Measurements from ENCODE around the gene NFAM1. TPM values are rescaled to one million over a fixed set of nuclear protein-coding genes. Genes with fewer than 3 reads are reported as not detected.

Gene NFAM1
- total RNA-seq, 2 donors from 2014 or later, result 0.66 to 1.0 TPM

DNA sequence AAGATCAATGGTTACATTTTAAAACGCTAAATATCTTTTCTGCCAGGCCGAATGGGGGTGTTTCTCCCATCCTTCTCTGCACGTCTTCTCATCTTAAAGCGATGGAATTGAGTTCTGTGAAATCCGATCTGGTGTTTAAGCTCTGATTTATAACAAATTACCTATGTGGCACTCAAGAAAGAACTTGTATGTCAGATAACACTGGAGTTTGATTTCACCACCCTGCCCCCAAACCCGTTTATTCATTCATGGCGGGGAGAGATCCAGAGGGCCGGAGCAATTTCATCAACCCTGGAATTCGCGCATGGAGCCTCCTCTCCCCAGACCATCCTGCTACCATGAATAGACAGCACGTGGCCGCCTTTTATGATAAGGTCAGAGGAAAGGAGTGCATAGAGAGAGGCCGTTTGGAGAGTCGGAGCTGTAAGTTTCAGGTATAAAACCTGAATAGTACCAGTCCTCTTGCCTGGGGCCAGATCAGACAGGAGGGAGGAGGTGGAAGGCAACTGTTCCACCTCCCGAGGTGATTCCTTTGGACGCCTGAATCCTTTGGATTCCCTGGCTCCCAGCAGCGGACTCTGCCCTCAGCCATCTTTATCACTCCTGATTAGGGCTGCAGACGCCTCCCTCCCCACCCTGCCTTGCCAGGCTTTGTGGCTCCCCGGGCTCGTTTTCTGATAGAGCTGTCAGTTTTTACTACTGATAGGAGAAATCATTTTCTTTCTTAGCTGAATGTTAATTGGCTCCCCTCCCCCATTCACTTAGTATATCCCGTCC is 27.3 kb upstream of the NFAM1 start:
- 16 to 18% methylated on average over 16 to 21 of the region's 21 CpGs for WGBS, 2 donors
- intact Hi-C loops (cut with DNase I), result no loop called here
- Histone ChIP-seq H3K4me3 (no peak overlapping the region), H3K27me3 (peaks cover 0 to 8% of the 10 kb centered on the region in 2 donors), H3K9me3 (no peaks in the 10 kb centered on the region), H3K36me3 (replicated peaks in 1 of 2; ENCODE audit: insufficient read depth in 1 of 2, low read depth in 2 of 2) (no peaks in the 10 kb centered on the region), H3K4me1 (peaks cover 7% of the 10 kb centered on the region), H3K27ac (no peak overlapping the region)
- ATAC-seq, result no peak
- peak in 1 of 4 donors; percentile 19 for DNase-seq
- no peak for TF ChIP-seq POLR2A (IDR thresholded peaks at IDR 0.05)
- TF ChIP-seq, protein P1, sequence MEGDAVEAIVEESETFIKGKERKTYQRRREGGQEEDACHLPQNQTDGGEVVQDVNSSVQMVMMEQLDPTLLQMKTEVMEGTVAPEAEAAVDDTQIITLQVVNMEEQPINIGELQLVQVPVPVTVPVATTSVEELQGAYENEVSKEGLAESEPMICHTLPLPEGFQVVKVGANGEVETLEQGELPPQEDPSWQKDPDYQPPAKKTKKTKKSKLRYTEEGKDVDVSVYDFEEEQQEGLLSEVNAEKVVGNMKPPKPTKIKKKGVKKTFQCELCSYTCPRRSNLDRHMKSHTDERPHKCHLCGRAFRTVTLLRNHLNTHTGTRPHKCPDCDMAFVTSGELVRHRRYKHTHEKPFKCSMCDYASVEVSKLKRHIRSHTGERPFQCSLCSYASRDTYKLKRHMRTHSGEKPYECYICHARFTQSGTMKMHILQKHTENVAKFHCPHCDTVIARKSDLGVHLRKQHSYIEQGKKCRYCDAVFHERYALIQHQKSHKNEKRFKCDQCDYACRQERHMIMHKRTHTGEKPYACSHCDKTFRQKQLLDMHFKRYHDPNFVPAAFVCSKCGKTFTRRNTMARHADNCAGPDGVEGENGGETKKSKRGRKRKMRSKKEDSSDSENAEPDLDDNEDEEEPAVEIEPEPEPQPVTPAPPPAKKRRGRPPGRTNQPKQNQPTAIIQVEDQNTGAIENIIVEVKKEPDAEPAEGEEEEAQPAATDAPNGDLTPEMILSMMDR (IDR thresholded peaks at IDR 0.05), result no peak

DNA sequence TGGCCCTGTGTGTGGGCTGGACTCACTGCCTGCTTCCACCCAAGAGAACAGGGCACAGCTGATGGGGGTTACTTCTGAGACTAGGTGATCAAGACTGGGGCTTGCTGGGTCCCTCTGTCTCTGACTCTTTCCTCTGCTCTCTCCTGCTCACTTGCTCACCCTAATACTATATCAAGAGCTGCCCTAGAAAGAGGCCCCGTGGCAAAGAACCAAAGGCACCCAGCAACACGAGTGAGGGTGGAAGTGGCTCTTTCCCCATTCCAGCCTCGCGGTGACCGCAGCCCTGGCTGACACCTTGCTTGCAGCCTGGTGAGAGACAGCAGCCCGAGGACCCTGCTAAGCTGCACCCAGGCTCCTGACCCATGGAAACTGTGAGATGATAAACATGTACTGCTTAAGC is 20.7 kb upstream of the NFAM1 start:
- WGBS, 2 donors, result 60 to 72% methylated on average over 6 of the region's 6 CpGs
- Histone ChIP-seq H3K4me1 (no peaks in the 10 kb centered on the region), H3K27ac (no peak overlapping the region), H3K4me3 (no peak overlapping the region), H3K36me3 (replicated peaks in 1 of 2; ENCODE audit: insufficient read depth in 1 of 2, low read depth in 2 of 2) (no peaks in the 10 kb centered on the region), H3K9me3 (no peaks in the 10 kb centered on the region), H3K27me3 (no peaks in the 10 kb centered on the region)
- TF ChIP-seq, protein P1 (IDR thresholded peaks at IDR 0.05), result no peak
- TF ChIP-seq POLR2A (IDR thresholded peaks at IDR 0.05), result no peak
- DNase-seq, result no peak
- intact Hi-C loops (cut with DNase I), result no loop called here
- no peak for ATAC-seq

DNA sequence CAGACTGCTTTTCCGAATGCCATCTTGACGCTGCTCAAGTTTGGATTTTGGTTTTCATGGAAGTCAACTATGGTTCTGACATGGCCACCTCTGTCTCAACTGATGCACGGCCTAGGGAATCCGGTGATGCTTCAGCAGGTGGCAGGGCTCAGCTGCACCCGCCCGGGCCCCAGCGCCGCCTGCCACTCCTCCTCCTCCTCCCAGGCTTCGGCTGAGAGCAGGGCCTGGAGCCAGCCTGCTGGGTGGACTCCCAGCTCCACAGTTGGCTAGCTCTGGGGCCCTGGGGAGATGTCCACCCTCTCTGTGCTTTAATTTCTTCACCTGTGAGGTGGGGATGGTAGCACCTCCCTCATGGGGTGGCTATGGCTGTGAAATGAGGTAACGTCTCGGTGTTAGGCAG is 20.3 kb upstream of the NFAM1 start:
- Histone ChIP-seq H3K36me3 (replicated peaks in 1 of 2; ENCODE audit: insufficient read depth in 1 of 2, low read depth in 2 of 2) (no peaks in the 10 kb centered on the region), H3K4me3 (no peak overlapping the region), H3K9me3 (no peaks in the 10 kb centered on the region), H3K4me1 (no peaks in the 10 kb centered on the region), H3K27me3 (no peaks in the 10 kb centered on the region), H3K27ac (no peak overlapping the region)
- ATAC-seq (no peak), DNase-seq (no peak)
- intact Hi-C loops (cut with DNase I), result no loop called here
- 63 to 71% methylated on average over 9 to 11 of the region's 11 CpGs for WGBS, 2 donors
- TF ChIP-seq, protein P1 (IDR thresholded peaks at IDR 0.05), result no peak
- TF ChIP-seq POLR2A (IDR thresholded peaks at IDR 0.05), result no peak

DNA sequence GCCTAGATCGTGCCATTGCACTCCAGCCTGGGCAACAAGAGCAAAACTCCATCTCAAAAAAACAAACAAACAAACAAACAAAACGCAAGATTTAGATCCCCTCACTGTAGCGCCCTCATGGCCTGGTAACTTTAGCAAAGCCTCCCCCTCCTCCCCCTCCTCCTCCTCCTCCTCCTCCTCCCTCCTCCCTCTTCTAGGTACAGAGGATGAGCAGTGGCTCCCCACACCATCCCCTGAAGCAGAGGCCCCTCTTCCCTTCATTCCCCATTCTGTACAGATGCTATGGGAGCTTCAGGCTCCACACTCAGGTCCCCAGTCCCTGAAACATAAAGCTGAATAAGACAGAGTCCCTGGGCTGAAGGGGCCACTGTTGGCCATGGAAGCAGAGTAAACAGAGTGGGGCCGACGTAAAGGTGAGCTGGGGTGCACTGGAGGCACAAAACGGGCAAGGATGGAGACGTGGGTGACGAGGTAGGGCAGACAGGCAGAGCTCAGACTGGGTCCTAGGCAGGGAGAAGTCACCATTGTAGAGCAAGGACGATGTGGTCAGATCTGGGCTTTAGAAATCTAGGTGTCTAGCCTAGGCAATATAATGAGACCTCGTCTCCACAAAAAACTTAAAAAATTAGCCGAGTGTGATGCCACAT is 19.4 kb upstream of the NFAM1 start:
- 63 to 64% methylated on average over 11 of the region's 11 CpGs for WGBS, 2 donors
- TF ChIP-seq, protein P1 (IDR thresholded peaks at IDR 0.05), result no peak
- TF ChIP-seq POLR2A (IDR thresholded peaks at IDR 0.05), result no peak
- Histone ChIP-seq H3K4me1 (no peaks in the 10 kb centered on the region), H3K27ac (no peak overlapping the region), H3K36me3 (replicated peaks in 1 of 2; ENCODE audit: insufficient read depth in 1 of 2, low read depth in 2 of 2) (no peaks in the 10 kb centered on the region), H3K4me3 (no peak overlapping the region), H3K9me3 (no peaks in the 10 kb centered on the region), H3K27me3 (no peaks in the 10 kb centered on the region)
- intact Hi-C loops (cut with DNase I), result no loop called here
- no peak for ATAC-seq
- no peak for DNase-seq
